Frontal cortex (tissue), 4 donors: ENCODE results near the gene SOS1. TPM values are rescaled to one million over a fixed set of nuclear protein-coding genes. Genes with fewer than 3 reads are reported as not detected.
"Not testable (repeated sequence)": the region's sequence is repeated elsewhere in the genome, so short reads cannot be mapped to it uniquely, and the experiment has no call there.

Source experiments
- DNase-seq, 2 donors: peaks; one replicate each; pipeline ENCODE4 v3.0.0; 2012; ENCODE audit warnings: low spot score in 2 of 2
- FAIRE-seq: peaks from 2 replicates; lab custom pipeline; 2012; peaks lifted over from hg19 to GRCh38; lab: Jason Lieb, UNC
- small RNA-seq: library from RNA; depleted of rRNA; stranded (forward); fragments of <200 nt; gene quantifications from one replicate; pipeline ENCODE3, GENCODE V24; 2014
- total RNA-seq: library from RNA; depleted of rRNA; stranded (reverse); fragments of >200 nt; gene quantifications from one replicate; pipeline ENCODE4 v1.2.3, GENCODE V29; 2014
- donor health status: control.
- donor health status: control.
- donor health status: control.

The SOS1 gene
- total RNA-seq, 1 donor from 2014 or later, result 26.5 TPM

- FAIRE-seq (no peak), DNase-seq (peak; percentile 33 to 59)
Measured at GRCh38 chr2:38947241-38948239, 173.3 kb downstream of the SOS1 start.

- FAIRE-seq, result no peak
- no peak for DNase-seq
Measured at GRCh38 chr2:38945911-38946310, 174.9 kb downstream of the SOS1 start.

- FAIRE-seq, result no peak
- DNase-seq, result no peak
Measured at GRCh38 chr2:38945372-38945771, 175.5 kb downstream of the SOS1 start.

DNA sequence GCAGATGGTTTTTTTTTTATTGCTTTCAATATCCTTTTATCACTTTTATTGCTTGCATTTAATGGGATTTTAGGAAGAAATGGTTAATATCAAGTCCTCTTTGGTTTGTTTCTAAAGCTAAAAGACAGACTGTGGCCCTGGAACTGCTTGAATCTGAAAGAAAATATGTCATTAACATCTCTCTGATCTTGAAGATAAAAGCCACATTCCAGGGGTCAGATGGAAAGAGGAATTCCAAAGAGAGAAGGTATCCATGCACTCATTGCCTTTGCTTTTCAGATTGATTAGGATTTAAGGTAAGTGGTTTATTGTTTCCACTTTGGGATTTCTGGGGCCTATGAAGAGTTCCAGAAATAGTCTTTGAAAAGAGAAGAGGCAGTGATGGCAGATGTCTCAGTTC is 177.1 kb downstream of the SOS1 start:
- FAIRE-seq (no peak), DNase-seq (no peak)

DNA sequence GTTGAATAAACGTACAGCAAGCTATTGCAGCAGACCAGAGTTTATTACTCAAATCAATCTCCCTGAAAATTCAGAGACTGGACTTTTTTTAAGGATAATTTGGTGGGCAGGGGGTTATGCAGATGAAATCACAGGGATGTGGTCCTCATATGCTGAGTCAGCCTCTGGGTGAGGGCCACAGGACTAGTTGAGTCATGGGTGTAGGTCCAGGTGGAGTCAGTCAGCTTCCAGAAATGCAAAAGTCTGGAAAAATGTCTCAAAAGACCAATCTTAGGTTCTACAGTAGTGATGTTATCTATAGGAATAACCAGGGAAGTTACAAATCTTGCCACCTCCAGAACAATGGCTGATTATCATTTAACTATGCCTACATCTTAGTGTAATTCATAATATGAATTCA is 180.1 kb downstream of the SOS1 start:
- no peak for FAIRE-seq
- DNase-seq, result no peak

DNA sequence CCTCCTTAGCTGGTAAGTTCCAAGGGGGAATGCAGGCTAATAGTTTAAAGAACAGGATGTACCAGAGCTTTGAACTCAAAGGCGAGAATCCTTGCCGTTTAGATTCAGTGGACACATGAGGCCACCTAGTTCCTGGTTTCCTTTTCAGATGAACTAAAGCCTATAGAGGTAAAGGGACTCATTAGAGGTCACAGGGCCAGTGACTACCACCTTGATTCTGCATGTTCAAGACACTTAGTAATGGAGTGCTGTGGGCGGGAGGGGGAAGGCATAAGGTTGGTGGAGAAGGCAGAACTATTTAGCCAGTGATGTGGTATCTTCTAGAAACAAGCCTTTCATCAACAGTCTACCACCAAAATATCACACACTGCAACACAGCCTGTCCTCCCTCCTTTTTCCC is 183.3 kb downstream of the SOS1 start:
- no peak for DNase-seq
- no peak for FAIRE-seq

GRCh38 chr2:38936516-38936915 is 184.3 kb downstream of the SOS1 start:
- DNase-seq, FAIRE-seq: not testable (repeated sequence)

GRCh38 chr2:38935568-38936172 is 185.2 kb downstream of the SOS1 start:
- DNase-seq (no peak), FAIRE-seq (no peak)

DNA sequence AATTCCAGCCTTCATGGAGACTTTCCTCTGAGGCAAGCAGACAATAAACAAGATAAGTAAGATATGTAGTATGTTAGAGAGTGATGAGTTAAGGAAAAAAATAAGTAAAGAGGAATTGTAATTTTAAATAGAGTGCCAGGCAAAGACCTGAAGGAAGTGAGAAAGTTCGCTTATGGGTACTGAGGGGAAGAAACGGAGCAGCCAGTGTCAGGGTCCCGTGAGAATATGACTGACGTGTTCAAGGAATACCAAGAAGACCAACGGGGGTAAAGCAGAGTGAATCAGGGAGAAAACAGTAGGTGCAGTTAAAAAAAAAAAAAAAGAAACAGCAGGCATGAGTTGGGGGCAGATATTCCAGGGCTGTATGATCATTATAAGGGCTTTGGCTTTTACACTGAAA is 186.1 kb downstream of the SOS1 start:
- no peak for FAIRE-seq
- DNase-seq, result no peak

GRCh38 chr2:38933653-38934052 is 187.2 kb downstream of the SOS1 start:
- no peak for FAIRE-seq
- no peak for DNase-seq

DNA sequence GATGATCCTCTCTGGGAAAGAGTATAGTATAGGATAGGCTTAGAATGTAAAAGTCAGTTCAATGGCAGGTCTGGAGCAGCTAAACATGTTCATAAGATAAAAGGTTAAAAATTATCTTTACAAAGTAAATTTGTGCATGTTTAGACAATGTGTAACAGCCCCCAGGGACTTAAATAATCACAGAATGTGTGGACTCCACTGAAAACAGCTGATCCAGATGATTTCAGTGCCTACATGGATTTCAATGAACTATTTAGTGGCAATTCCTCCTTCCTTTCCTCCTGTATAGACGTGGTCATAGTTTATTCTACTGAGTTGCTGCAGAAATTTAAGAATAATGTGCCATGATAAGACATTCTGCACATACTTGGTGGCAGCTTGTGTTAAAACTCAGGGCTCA is 188.3 kb downstream of the SOS1 start:
- DNase-seq, result no peak
- no peak for FAIRE-seq

Small RNA genes lying within 50 kb of the gene (small RNA-seq; reads per million reads assigned to genes)
- gene HSPE1P13 (not detected), gene RF00019 (not detected), gene RN7SL96P (not detected), gene RNU6-198P (not detected)

Other genes starting within 250 kb of the SOS1 start
- 54.6 TPM for gene DHX57, start 245.1 kb downstream of the SOS1 start, total RNA-seq
- gene MORN2, start 245.1 kb downstream of the SOS1 start, total RNA-seq, result 17.9 TPM
- 2.4 TPM for gene ARHGEF33, start 231.2 kb downstream of the SOS1 start, total RNA-seq
- 14.7 TPM for gene CDKL4, start 122.9 kb upstream of the SOS1 start, total RNA-seq